ENCODE data around the gene ARHGEF11. TPM values are rescaled to one million over a fixed set of nuclear protein-coding genes. Genes with fewer than 3 reads are reported as not detected.

Gene ARHGEF11
- total RNA-seq, 3 donors from 2014 or later = 1.4 to 1.8 (median 1.7) TPM

- Mint-ChIP-seq H3K27me3 (ENCODE audit: low read depth) (peaks cover 17% of the 10 kb centered on the region), H3K4me3 (no peak overlapping the region)
Observed at GRCh38 chr1:157004327-157004726, 41.2 kb downstream of the ARHGEF11 start.

GRCh38 chr1:157001304-157001703 lies 44.2 kb downstream of the ARHGEF11 start:
- Mint-ChIP-seq H3K9me3 (no peaks in the 10 kb centered on the region), H3K4me3 (no peak overlapping the region), H3K27me3 (ENCODE audit: low read depth) (peaks cover 14% of the 10 kb centered on the region), H3K4me1 (ENCODE audit: low read depth) (no peaks in the 10 kb centered on the region), H3K36me3 (ENCODE audit: insufficient read depth) (no peaks in the 10 kb centered on the region)
- ATAC-seq = no peak
- DNase-seq = no peak

More at GRCh38 chr1:157004327-157004726, 41.2 kb downstream of the ARHGEF11 start:
- Mint-ChIP-seq H3K36me3 (ENCODE audit: insufficient read depth) (no peaks in the 10 kb centered on the region), H3K4me1 (ENCODE audit: low read depth) (no peaks in the 10 kb centered on the region), H3K9me3 (no peaks in the 10 kb centered on the region)
- DNase-seq (no peak), ATAC-seq (no peak)

- DNase-seq (no peak), ATAC-seq (no peak)
- Mint-ChIP-seq H3K4me3 (no peak overlapping the region), H3K27me3 (ENCODE audit: low read depth) (peaks cover 17% of the 10 kb centered on the region), H3K4me1 (ENCODE audit: low read depth) (no peaks in the 10 kb centered on the region), H3K9me3 (no peaks in the 10 kb centered on the region), H3K36me3 (ENCODE audit: insufficient read depth) (no peaks in the 10 kb centered on the region)
Observed at GRCh38 chr1:157000686-157001085, 44.9 kb downstream of the ARHGEF11 start.

GRCh38 chr1:156999596-157000320 lies 45.8 kb downstream of the ARHGEF11 start:
- ATAC-seq = no peak
- Mint-ChIP-seq H3K4me3 (no peak overlapping the region), H3K4me1 (ENCODE audit: low read depth) (no peaks in the 10 kb centered on the region), H3K36me3 (ENCODE audit: insufficient read depth) (no peaks in the 10 kb centered on the region), H3K9me3 (no peaks in the 10 kb centered on the region), H3K27me3 (ENCODE audit: low read depth) (peaks cover 17% of the 10 kb centered on the region)
- no peak for DNase-seq

- H3K9me3 Mint-ChIP-seq = no peaks in the 10 kb centered on the region
- no peak for ATAC-seq
- no peak overlapping the region for H3K4me3 Mint-ChIP-seq
- no peaks in the 10 kb centered on the region for H3K36me3 Mint-ChIP-seq (ENCODE audit: insufficient read depth)
- H3K27me3 Mint-ChIP-seq (ENCODE audit: low read depth) = peaks cover 16% of the 10 kb centered on the region
- DNase-seq = no peak
- no peaks in the 10 kb centered on the region for H3K4me1 Mint-ChIP-seq (ENCODE audit: low read depth)
Observed at GRCh38 chr1:156998840-156999500, 46.6 kb downstream of the ARHGEF11 start.

- no peak for ATAC-seq
- H3K4me3 Mint-ChIP-seq = no peak overlapping the region
- peaks cover 18% of the 10 kb centered on the region for H3K27me3 Mint-ChIP-seq (ENCODE audit: low read depth)
- DNase-seq = no peak
- H3K4me1 Mint-ChIP-seq (ENCODE audit: low read depth) = no peaks in the 10 kb centered on the region
- H3K9me3 Mint-ChIP-seq = no peaks in the 10 kb centered on the region
- H3K36me3 Mint-ChIP-seq (ENCODE audit: insufficient read depth) = no peaks in the 10 kb centered on the region
Observed at GRCh38 chr1:156998301-156998700, 47.2 kb downstream of the ARHGEF11 start.

GRCh38 chr1:156995412-156995811 lies 50.1 kb downstream of the ARHGEF11 start:
- peaks cover 15% of the 10 kb centered on the region for H3K27me3 Mint-ChIP-seq (ENCODE audit: low read depth)

GRCh38 chr1:156994277-156994676 lies 51.3 kb downstream of the ARHGEF11 start:
- no peak for DNase-seq
- H3K36me3 Mint-ChIP-seq (ENCODE audit: insufficient read depth) = no peaks in the 10 kb centered on the region
- peaks cover 15% of the 10 kb centered on the region for H3K27me3 Mint-ChIP-seq (ENCODE audit: low read depth)
- no peak for ATAC-seq
- H3K4me1 Mint-ChIP-seq (ENCODE audit: low read depth) = no peaks in the 10 kb centered on the region
- H3K4me3 Mint-ChIP-seq = no peak overlapping the region
- no peaks in the 10 kb centered on the region for H3K9me3 Mint-ChIP-seq

More at GRCh38 chr1:156995412-156995811, 50.1 kb downstream of the ARHGEF11 start:
- Mint-ChIP-seq H3K4me1 (ENCODE audit: low read depth) (no peaks in the 10 kb centered on the region), H3K4me3 (no peak overlapping the region), H3K36me3 (ENCODE audit: insufficient read depth) (no peaks in the 10 kb centered on the region), H3K9me3 (no peaks in the 10 kb centered on the region)
- DNase-seq = no peak
- ATAC-seq = no peak

- Mint-ChIP-seq H3K4me3 (no peak overlapping the region), H3K36me3 (ENCODE audit: insufficient read depth) (no peaks in the 10 kb centered on the region), H3K27me3 (ENCODE audit: low read depth) (peaks cover 13% of the 10 kb centered on the region), H3K4me1 (ENCODE audit: low read depth) (no peaks in the 10 kb centered on the region), H3K9me3 (no peaks in the 10 kb centered on the region)
- no peak for ATAC-seq
- no peak for DNase-seq
Observed at GRCh38 chr1:156993426-156994147, 52.0 kb downstream of the ARHGEF11 start.

- peaks cover 13% of the 10 kb centered on the region for H3K27me3 Mint-ChIP-seq (ENCODE audit: low read depth)
- ATAC-seq (no peak), DNase-seq (no peak)
- H3K4me3 Mint-ChIP-seq = no peak overlapping the region
- H3K36me3 Mint-ChIP-seq (ENCODE audit: insufficient read depth) = no peaks in the 10 kb centered on the region
- no peaks in the 10 kb centered on the region for H3K9me3 Mint-ChIP-seq
- no peaks in the 10 kb centered on the region for H3K4me1 Mint-ChIP-seq (ENCODE audit: low read depth)
Observed at GRCh38 chr1:156992215-156992614, 53.3 kb downstream of the ARHGEF11 start.

GRCh38 chr1:156987715-156988114 lies 57.8 kb downstream of the ARHGEF11 start:
- Mint-ChIP-seq H3K36me3 (ENCODE audit: insufficient read depth) (no peaks in the 10 kb centered on the region), H3K9me3 (no peaks in the 10 kb centered on the region), H3K4me1 (ENCODE audit: low read depth) (no peaks in the 10 kb centered on the region), H3K27me3 (ENCODE audit: low read depth) (peaks cover 12% of the 10 kb centered on the region), H3K4me3 (no peak overlapping the region)
- no peak for ATAC-seq
- DNase-seq = no peak

GRCh38 chr1:156980551-156980950 lies 65.0 kb downstream of the ARHGEF11 start:
- ATAC-seq = no peak
- no peaks in the 10 kb centered on the region for H3K9me3 Mint-ChIP-seq
- no peak for DNase-seq
- peaks cover 20% of the 10 kb centered on the region for H3K27me3 Mint-ChIP-seq (ENCODE audit: low read depth)
- H3K4me1 Mint-ChIP-seq (ENCODE audit: low read depth) = no peaks in the 10 kb centered on the region
- H3K4me3 Mint-ChIP-seq = no peak overlapping the region
- H3K36me3 Mint-ChIP-seq (ENCODE audit: insufficient read depth) = no peaks in the 10 kb centered on the region

- H3K27me3 Mint-ChIP-seq (ENCODE audit: low read depth) = peaks cover 18% of the 10 kb centered on the region
- ATAC-seq (no peak), DNase-seq (no peak)
- no peaks in the 10 kb centered on the region for H3K9me3 Mint-ChIP-seq
- no peak overlapping the region for H3K4me3 Mint-ChIP-seq
- H3K36me3 Mint-ChIP-seq (ENCODE audit: insufficient read depth) = no peaks in the 10 kb centered on the region
- no peaks in the 10 kb centered on the region for H3K4me1 Mint-ChIP-seq (ENCODE audit: low read depth)
Observed at GRCh38 chr1:156975084-156975483, 70.5 kb downstream of the ARHGEF11 start.

GRCh38 chr1:156973417-156973816 lies 72.1 kb downstream of the ARHGEF11 start:
- no peak overlapping the region for H3K4me3 Mint-ChIP-seq
- ATAC-seq = no peak
- peaks cover 11% of the 10 kb centered on the region for H3K27me3 Mint-ChIP-seq (ENCODE audit: low read depth)
- no peak for DNase-seq
- H3K9me3 Mint-ChIP-seq = no peaks in the 10 kb centered on the region
- H3K4me1 Mint-ChIP-seq (ENCODE audit: low read depth) = no peaks in the 10 kb centered on the region
- no peaks in the 10 kb centered on the region for H3K36me3 Mint-ChIP-seq (ENCODE audit: insufficient read depth)
